ENCODE data around the gene PSMG3.

Gene PSMG3

DNA sequence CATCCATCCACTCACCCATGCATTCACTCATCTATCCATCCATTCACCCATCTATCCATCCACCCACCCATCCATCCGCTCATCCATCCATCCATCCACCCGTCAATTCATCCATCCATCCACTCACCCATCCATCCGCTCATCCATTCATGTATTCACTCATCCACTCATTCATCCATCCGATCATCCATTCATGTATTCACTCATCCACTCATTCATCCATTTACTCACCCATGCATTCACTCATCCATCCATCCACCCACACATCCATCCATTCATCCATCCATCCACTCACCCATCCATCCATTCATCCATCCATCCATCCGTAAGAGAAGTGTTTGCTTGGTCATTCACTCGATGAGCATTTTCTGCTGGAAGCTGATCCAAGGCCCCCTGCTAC is 8.7 kb upstream of the PSMG3 start:
- no peak for DNase-seq

DNA sequence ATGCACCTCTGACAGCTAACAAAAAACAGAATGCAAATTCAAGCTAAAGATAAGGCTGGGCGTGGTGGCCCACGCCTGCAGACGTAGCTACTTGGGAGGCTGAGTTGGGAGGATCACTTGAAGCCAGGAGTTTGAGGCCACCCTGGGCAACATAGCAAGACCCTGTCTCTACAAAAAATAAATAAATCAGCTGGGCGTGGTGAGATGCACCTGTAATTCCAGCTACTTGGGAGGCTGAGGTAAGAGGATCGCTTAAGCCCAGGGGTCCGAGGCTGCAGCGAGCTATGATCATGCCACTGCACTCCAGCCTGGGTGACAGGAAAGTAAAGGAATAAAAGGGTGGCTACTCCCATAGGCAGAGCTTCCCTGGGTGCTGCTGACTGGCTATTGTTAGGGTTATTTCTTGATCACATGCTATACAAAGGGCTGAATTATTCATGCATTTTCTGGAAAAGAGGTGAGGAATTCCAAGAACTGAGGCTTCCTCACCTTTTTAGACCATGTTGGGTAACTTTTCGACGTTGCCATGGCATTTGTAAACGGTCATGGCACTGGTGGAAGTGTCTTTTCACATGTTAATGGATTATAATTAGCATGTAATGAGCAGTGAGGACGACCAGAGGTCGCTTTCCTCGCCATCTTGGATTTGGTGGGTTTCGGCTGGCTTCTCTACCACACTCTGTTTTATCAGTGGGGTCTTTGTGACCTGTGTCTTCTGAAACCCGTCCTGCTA is 6.9 kb upstream of the PSMG3 start:
- DNase-seq = no peak

DNA sequence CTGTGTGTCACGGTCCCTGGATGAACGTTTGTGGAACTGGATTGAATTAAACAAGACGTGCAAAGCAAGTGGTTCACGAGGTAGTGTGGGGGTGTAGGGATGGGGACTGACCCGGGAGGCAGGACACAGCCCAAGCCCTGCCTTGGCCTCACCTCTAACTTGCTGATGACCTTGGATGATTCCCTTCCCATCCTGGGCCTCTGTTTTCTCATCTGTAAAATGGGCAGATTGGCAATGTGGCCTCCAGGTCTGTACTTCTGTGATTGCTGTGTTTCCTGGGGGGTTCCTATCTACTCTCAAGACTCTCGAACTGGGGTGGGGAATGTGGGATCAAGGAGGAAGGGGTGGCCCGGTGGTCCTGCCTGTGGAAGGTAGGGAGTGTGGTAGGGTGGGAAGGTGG is 6.0 kb upstream of the PSMG3 start:
- no peak for DNase-seq

DNA sequence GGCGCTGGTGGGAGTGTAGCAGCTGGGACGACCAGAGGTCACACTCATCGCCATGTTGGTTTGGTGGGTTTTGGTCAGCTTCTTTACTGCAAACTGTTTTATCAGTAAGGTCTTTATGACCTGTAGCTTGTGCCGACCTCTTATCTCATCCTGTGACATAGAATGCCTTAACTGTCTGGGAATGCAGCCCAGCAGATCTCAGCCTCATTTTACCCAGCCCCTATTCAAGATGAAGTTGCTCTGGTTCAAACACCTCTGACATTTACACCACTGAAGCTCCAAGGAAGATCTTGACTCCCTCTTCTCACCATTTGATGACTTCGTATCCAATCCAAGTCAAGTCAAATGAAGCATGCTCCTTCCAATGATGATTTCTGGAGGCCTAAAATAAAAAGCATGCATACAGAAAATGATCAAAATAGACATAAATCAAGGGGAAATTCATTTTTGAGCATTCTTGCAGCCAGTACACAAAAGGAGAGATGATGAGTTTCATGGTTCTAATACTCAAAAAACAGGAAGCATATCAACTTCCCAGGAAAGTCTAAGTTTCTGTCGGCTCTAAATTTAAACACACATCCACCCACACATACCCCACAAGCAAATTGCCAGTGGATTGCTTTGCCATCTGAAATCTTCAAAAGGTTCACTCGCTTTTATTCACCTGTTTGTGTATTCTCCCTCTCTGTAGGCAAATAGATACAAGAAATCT is 2.4 kb upstream of the PSMG3 start:
- DNase-seq = no peak

DNA sequence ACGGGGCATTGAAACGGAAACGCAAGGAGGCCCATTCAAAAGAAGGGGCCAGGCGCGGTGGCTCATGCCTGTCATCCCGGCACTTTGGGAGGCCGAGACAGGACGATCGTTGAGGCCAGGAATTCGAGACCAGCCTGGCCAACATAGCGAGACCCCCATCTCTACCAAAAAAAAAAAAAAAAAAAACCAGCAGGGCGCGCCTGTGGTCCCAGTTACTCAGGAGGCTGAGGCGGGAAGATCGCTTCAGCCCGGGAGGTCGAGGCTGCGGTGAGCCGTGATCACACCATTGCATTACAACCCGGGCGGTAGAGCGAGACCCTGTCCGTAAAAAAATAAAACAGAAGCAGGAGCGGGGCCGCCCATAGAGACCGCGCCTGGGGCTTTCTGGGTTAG is 396 bp downstream of the PSMG3 start:
- DNase-seq = no peak

DNA sequence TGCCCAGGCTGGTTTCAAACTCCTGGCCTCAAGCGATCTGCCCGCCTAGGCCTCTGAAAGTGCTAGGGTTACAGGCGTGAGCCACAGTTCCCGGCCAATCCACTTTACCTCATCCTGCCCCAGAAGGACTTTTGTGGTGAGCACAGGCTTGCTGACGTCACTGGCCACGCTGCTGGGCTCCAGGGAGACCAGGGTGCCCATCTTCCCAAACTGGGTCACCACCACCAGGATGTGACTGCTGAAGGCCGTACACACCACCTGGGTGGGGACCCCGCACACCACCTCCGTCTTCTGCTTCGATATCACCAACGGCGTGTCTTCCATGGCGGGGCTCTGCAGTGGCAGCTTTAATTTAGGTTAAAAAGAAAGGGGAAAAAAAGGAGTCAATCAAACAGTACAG is 816 bp downstream of the PSMG3 start:
- DNase-seq = no peak

DNA sequence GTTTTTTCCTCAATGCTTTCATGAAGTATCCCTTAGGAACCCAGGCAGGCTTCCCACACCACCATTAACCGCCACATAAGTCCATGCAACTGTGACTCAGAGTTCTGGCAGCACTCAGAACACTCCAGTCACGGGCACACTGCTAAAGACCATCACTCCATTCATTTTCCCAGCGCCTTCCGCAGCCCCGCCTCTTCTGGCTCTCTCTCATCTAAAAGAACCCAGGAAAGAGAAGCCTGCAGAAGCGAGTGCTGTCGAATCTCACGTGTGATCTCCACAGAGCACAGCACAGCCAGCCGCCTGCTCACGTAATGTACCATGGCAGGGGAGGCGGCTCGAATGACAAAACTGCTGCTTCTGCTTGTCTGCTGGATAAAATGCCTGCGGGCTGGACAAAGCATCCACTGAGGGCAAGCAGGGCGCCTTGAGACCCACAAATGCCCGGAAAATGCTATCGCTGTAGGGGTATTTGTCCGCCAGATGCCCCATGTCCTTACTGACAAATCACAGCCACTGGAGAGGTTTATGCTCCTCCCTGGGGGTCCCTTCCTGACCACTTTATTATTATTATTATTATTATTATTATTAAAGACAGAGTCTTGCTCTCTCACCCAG is 1.8 kb downstream of the PSMG3 start:
- no peak for DNase-seq

DNA sequence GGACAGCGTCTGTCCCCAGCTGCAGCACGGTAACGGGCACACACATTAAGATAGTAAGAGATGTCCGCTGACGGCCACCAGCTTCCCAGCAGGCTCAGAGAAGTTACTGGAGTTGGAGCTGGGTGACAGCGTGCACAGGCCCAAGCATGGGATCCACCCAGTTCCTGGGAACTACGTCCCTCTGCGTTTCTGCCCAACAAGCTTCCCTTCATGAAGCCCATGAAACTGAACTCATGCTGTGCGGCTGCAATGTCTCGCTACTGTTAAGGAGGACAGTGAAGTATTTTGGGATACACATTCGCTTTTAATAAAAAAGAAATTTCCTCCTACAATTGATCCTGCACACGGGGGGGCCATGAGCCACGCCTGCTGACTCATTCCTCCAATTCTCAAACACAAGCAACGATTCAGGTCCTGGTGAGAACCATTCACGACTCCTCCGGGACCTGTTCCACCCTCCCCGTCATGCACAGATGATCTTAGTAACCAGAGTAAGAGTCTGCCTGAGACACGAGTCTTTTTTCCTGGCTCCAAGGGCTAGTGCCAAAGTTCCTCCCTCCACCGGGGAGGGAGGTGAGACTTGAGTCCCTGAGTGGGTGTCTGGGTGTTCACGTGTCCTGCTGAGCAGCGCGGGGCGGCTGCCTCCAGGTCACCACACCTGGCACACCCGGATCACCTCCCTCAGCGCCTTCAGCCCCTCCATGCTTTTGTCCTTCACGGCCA is 2.6 kb downstream of the PSMG3 start:
- DNase-seq = no peak

DNA sequence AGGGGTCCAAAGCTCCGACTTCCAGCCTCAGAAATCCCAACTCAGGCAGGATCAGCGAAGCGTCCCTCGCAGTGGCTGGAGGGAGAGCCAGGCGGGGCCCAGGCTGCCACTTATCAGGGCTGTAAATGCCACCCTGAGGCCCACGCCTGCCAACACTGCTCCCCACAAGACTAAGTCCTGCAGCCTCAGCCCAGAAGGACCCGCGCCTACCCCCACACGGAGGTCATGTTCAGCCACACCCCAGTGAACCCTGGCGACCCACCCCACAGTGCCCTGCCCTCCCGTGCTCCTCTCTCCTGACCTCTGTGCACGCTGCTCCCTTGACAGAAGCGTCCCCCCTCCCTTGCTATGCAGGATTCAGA is 3.2 kb downstream of the PSMG3 start:
- no peak for DNase-seq

DNA sequence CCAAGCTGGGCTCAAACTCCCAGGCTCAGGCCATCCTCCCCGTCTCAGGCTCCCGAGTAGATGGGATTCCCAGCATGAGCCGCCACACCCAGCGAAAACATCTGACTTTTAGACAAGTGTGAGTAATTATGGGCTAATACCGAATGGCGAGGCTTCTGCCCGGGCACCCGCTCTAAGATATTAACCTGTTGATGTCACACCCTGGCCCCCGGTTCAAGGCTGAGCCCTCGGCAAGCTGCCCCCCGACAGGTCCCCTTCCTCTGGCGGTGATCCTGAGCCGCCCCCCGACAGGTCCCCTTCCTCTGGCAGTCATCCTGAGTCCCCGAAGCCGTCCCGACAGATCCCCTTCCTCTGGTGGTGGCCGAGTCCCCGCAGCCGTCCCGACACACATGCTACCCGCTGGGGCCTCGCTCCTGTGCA is 5.2 kb downstream of the PSMG3 start:
- no peak for DNase-seq

DNA sequence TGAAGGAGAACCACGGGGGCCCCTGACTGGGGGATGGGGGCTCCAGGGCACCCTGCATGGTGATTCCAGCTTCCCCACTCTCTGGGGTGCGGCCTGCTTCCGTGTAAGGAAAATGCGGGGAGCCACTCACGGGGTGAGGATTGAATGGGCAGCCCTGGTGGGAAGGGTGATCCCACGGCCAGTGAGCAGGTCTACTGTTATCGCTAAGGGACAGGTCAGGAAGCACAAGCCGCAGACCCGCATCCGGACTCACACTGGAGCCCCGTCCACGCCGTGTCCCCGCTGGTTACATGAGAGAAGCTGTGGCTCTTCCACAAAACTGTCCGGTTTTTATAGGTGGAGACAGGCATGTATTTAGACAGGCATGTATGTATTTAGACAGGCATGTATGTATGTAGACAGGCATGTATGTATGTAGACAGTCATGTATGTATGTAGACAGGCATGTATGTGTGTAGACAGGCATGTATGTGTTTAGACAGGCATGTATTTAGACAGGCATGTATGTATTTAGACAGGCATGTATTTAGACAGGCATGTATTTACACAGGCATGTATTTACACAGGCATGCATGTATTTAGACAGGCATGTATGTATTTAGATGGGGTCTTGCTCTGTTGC is 5.7 kb downstream of the PSMG3 start:
- DNase-seq = no peak

DNA sequence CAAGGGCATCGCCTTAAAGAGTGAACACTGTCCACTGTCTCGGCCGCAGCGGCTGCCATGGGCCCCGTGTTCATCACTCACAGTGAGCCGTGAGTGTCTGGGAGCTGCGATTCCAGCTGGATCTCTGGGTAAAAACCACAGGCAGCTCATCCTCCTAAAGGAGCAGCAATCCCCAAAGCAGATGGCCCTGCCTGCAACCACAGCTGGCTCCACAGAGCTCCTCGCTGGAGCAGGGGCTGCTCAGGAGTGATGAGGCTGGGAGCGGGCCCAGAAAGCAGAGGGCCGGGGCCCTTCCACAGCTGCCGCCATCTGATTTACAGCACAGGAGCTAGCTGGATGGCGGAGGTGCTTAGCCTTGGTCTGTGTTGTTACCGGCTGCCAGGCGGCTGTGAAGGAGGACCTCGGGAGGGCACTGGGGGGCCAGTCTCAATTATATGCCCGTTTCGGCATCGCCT is 7.2 kb downstream of the PSMG3 start:
- no peak for DNase-seq

DNA sequence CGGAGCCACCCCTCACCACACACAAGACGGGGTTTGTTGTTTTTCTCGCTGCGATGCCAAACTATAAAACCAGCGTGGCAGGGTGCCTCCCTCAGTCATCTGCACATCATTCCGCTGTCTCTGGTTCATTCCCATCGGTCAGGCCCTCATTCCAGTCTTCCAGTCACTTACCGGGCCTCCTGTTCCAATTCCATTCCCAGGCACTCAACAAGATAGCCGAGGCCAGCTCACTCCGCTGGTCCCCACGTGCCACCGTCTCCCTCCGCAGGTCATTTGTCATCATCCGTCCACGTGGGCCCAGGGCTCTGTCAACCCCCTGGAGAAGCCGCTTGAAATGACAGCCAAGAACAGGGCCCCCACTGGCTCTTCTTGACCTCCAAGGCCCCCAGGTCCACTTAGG is 7.7 kb downstream of the PSMG3 start:
- DNase-seq = no peak

DNA sequence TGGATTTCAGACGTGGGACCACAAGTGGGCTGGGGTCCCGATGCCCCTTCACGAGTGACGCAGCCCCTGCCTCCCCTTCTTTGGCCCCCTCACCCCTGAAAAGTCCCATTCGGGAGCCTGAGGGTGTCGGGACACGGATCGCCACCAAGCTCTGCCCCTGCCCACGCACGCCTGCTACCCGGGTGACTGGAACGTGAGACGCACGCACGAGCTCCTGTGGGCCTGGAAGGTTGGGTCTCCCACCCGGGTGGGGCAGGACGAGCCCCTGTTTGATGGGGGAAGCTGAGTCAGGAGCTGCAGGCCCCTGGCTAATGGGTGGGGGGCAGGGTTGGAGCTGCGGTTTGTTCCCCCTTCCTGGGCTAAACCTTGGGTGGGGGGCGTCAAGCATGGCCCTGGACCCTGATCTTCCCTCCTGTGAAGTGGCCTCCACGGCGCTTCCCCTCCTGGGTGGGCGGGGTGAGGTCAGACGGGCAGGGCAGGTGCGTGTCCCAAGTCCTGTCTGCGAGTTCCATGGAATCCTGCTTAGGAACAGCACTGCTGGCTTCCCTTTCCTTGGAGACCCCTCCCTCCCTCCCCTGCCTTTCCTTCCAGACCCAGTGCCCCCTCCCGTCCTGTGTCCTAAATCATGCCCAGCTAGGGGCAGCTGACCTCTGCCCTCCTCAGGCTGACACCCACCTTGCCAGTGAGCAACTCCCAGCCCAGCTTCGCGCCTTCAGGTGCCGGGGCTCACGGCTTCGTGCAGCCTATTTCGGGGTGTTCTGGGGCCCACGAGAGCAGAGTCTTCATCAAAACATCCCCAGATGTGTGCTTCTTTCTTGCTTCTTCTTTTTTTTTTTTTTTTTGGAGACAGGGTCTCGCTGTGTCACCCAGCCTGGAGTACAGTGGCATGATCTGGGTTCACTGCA is 8.5 kb downstream of the PSMG3 start:
- DNase-seq = no peak

DNA sequence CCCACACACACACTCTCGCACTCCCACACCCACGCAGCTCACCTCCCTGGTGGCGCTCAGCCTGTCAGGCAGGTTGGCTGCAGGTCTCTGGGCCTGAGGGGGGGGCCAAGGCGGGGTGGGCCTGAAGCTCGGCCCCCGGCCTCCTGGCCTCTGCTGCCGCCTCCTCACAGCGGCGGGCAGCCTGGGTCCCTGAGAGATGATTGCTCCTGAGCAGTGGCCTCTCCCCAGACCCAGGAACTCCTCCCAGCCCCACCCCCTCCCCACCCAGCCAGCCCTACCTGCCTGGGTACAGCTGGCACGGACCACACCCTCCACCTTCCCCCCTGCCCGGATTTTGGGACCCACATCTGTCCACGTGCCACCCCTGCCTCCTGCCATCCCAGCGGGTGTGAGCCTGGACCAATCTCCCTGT is 9.2 kb downstream of the PSMG3 start:
- no peak for DNase-seq

DNA sequence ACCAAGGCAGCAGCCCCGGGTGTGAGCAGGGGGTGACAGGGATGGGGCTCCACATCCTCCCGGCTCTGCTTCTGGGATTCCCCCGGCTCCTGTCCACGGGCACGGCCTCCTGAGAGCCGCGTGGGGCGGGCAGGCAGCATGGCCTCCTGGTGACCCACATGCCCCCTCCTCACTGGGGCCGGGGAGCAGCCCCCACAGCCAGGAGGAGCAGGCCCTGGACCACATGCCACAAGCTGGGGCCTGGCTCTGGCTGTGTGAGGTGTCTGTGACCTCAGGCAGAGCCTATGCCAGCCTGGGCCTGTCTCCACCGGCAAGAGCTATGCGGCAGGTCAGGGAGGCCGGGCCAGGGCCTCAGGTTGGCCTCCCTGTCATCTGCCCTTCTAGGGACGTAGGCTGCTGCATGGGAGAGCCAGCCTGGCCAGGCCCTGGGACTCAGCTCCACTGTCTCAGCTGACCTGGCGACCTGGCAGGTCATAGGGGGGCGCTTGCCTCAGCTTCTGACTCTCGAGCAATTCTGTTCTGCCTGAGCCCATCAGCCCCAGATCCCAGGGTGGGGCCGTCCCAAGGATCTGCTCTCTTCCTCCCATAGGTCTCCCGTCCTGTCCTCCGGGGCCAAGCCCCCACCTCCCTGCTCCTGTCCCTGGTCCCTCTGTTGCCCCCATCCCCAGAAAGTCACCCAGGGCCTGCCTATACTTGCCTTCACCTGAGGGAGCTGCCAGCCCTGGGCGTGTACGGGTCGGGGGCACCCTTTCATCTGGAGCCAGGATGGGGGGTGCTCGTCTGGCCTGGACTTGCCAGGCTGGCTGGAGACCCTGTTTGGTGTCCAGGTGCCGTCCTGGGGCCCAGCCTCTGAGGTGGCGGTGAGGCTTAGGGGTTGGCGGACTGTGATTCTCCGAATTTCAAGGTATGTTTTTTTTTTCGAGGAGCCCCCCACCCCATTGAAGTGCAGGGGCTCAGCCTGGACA is 9.9 kb downstream of the PSMG3 start:
- DNase-seq = no peak

DNA sequence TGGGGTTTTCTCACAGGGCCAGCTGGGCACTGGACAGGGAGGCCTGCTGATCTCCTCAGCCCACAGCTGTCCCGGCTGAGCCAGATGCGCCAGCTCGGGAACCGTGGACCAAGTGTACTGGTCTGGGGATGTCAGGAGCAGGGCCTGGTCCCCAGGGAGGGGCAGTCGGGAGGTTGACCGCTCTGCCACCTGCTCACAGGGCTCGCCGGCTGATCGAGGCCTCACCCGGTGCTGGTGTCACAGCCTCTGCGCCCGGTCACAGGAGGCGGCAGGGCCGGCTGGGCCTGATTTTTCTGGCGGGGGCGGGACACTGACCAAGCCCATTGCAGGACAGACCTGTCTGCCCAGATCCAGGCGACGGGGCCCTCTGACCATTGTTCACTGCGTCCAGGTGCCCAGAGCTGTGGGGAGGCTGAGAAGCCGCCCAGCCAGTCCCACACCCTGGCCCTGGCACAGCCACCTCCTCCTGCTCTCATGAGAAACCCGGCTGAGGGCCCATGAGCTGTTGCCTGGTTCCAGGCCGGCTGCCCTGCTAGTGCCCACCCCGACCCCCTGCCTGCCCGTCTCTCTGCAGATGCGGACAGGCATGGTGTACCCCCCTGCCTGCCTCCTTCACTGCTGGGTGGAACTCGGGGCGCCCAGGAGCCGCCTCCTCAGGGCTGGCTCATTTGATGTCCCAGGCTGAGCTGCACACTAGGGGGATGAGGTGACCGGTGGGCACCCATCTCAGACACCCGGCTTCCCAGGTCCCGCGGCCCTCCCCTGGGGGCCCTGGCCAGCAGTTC is 10.8 kb downstream of the PSMG3 start:
- no peak for DNase-seq

DNA sequence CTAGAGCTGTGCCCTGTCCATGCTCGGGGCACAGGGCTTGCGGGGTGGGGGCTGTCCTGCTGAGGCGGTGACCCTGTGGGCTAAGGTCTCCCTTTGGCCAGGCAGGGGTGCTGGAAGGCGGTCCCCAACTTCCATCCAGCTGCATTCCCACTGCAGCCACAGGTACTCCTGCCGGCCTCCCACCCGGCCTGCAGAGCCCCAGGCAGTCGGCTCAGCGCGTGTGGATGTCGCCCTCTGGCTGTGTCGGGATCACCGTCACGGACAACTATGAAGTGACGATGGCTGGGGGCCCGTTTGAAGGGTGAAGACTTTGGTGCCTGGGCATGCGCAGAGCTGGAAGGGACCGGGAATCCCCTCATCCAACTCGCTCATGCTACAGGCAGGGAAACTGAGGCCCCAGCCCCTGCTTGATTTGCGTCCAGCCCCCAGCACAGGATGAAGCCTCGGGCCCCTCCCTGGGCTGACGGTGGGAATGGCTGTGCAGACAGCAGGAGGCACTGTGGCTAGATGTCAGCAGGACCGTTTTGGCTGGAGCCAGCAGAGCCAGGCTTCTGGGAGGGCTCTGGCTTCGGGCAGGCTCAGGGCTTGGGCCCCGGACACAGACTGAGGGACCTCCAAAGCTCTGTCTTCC is 11.5 kb downstream of the PSMG3 start:
- no peak for DNase-seq

DNA sequence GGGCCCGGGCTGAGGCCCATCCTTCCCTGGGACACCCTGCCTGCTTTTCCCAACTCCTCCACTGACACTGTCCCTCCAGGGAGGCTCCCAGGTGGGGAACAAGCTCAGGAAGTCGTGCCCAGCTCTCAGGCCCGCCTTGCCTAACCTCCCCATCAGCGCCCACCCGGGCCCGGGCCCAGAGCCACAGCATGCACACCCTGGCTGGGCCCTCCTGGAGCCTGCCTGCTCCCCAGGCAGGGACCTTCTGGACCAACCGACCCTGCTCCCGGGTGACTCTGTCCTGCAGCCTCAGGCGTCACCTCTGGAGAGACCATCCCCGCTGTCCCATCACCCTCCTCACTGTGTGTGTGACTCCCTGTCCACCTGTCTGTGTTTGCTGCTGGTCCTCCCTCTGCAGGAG is 12.1 kb downstream of the PSMG3 start:
- DNase-seq = no peak

DNA sequence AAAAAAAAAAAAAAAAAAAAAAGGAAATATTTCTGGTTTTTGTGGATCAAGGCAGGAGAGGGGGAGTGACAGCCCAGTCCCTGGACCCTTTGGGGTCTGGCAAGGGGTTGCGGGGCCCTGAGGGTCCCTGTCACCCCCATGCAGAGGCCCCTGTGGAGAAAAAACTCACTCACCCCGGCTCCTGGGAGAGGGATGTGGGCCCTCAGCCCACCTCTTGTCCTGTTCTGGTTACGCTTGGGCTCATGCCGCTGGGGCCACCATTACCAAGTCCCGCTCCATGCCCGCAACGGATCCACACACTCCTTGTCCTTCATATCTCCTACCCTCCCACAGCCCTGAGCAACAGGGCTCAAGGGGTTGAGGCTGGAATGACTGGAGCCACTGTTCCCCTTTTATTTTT is 12.8 kb downstream of the PSMG3 start:
- DNase-seq = no peak

Measured in NCI-H1436 (cell line).